Astrocyte of the cerebellum (primary cell): ENCODE results near the gene NBEAL1.
"Not testable (repeated sequence)": the region's sequence is repeated elsewhere in the genome, so short reads cannot be mapped to it uniquely, and the experiment has no call there.

Source experiments
- DNase-seq: peaks from one replicate; pipeline ENCODE4 v3.0.0-alpha.2; 2011; ENCODE audit warnings: low read depth
- H3K4me3 ChIP-seq: 2 replicates; pipeline ENCODE4 v1.5.1; 2011; ENCODE audit warnings: mild to moderate bottlenecking, low read depth, low read length, moderate library complexity
- CTCF ChIP-seq: IDR thresholded peaks from 2 replicates; pipeline ENCODE4 v1.5.1; 2012; ENCODE audit warnings: low read length, low read depth, moderate library complexity, mild to moderate bottlenecking; ENCODE audit errors: missing control alignments
- in situ Hi-C: cut with HindIII; loops from 2 replicates; pipeline ENCODE4 v1.10.0; 2017; ENCODE audit warnings: low sequenced_read_pairs

NBEAL1 gene

GRCh38 chr2:203014456-203015199, at the start of gene NBEAL1:
Gene NBEAL1 (plus strand): TSS chr2:203014875. CDS start chr2:203016385, 1,510 bp downstream.
- DNase-seq, result peak; percentile 99
- no peak for TF ChIP-seq CTCF
- peak within 1 kb of the TSS; percentile 93 for H3K4me3 ChIP-seq
- in situ Hi-C loops, result loop anchor here (5.0 kb wide), 1 partner anchor 58 kb away; no protein-coding TSS in a partner anchor

- DNase-seq, result peak; percentile 41
- in situ Hi-C loops, result no loop called here
Observed at GRCh38 chr2:202965810-202966460, 48.7 kb upstream of the NBEAL1 start.

GRCh38 chr2:202969404-202969803, 45.3 kb upstream of the NBEAL1 start:
- DNase-seq, H3K4me3 ChIP-seq, in situ Hi-C loops: not testable (repeated sequence)

More at GRCh38 chr2:202965810-202966460, 48.7 kb upstream of the NBEAL1 start:
- TF ChIP-seq CTCF, result no peak
- H3K4me3 ChIP-seq, result no peak overlapping the region

- in situ Hi-C loops, result no loop called here
- TF ChIP-seq CTCF, result no peak
- H3K4me3 ChIP-seq, result no peak overlapping the region
Observed at GRCh38 chr2:202976809-202977208, 37.9 kb upstream of the NBEAL1 start.

GRCh38 chr2:202982779-202983491, 31.7 kb upstream of the NBEAL1 start:
- no peak for DNase-seq
- no peak overlapping the region for H3K4me3 ChIP-seq
- TF ChIP-seq CTCF, result no peak
- in situ Hi-C loops, result no loop called here

More at GRCh38 chr2:202976809-202977208, 37.9 kb upstream of the NBEAL1 start:
- DNase-seq, result no peak

- no peak for DNase-seq
- no peak overlapping the region for H3K4me3 ChIP-seq
- in situ Hi-C loops, result no loop called here
- no peak for TF ChIP-seq CTCF
Observed at GRCh38 chr2:202989749-202990148, 24.9 kb upstream of the NBEAL1 start.
